HG03097 (cell line): ENCODE measurements around the gene HOXA1.

Source experiments
- ATAC-seq: cut with Tn5 transposase; IDR thresholded peaks from one replicate; pipeline ENCODE4 v1.9.1; 2021; ENCODE audit not compliant: unreplicated experiment, low FRiP score

HOXA1 gene

DNA sequence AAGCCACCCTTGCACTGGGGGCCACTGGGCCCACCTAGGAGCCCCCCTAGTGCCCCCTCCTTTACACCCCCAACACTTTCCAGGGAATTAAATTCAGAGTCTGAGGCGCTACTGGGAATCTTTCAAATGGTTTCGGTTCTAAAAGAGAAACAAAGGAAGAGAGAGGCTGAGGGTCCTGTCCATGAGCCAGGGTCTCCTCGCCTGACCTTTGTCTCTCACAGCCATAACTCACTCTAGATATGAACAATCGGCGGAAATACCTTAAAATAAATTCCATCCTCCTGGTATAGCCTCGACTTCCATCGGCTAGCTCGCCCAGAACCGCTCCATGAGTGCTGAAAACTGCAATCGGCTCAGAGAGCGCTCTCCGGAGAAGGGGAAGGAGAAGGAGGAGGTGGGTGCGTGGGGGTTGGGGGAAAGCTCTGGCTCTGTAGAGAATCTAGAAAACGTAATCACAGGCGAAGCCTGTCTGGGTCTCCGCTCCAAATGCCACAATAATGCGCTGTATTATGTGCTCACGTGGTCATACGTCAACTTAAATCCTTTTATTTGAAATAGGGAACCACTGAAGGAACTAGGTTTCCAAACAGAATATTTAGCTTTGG is 22.2 kb upstream of the HOXA1 start:
- ATAC-seq = no peak

DNA sequence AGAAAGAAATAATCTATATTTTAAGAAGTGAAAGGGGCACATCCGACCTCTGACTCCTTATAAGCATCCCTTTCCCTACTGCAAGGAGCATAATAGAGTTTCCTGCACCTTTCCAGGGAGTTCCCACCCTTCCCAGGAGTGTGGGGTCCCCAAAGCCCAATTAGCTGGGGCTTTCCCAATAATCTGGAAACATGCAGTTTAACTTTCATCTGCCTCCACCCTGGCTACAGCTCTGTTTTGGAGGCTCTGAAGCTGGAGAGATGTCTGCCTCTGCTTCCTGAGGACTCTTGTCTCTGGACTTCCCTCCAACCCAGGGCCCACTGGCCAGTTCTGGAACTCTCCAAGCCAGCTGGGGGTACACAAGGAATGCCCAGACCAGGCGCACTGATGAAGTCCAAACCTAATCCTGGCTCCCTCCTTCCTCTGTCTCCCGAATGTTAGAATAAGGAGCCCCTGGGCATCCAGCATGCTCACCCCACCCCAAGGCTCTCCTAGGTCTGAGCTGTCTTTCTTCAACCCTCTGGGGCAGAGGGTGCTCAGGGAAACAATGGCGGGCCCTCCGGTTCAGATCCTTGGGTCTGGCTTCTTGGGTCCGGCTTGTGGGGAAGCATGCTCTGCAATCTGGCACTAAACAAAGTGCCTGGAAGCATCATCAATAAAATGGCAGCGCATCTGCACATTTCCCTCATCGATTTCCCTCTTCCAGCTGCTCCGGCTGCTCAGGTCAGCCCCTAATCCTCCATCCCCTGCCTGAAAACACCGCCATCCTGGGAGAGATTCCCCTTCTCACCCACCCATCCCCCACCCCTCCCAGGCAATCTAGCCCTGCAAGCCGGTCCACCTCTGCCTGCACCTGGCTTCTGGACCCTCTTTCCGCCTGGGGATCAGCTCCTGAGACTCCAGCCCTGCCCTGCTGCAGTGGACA is 21.4 kb upstream of the HOXA1 start:
- no peak for ATAC-seq

- no peak for ATAC-seq
Measured at GRCh38 chr7:27116031-27116961, 20.5 kb upstream of the HOXA1 start.

GRCh38 chr7:27115221-27116026 is 19.6 kb upstream of the HOXA1 start:
- no peak for ATAC-seq

DNA sequence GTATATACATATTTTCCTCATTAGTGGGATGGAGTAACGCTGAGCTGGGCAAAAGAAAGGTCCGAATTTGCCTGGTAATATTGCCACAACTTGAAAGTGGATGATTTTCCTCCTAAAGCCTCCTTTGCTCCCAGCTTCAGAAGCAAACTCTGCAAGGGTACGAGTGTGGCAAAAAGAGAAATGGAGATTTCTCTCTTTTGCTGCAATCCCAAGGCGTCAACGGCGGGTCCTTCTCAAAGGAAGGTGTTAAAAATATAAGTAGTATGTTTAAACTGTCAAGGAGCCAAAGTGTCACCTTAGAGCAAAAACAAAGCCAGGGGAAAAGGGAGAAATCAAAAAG is 19.1 kb upstream of the HOXA1 start:
- ATAC-seq = no peak

DNA sequence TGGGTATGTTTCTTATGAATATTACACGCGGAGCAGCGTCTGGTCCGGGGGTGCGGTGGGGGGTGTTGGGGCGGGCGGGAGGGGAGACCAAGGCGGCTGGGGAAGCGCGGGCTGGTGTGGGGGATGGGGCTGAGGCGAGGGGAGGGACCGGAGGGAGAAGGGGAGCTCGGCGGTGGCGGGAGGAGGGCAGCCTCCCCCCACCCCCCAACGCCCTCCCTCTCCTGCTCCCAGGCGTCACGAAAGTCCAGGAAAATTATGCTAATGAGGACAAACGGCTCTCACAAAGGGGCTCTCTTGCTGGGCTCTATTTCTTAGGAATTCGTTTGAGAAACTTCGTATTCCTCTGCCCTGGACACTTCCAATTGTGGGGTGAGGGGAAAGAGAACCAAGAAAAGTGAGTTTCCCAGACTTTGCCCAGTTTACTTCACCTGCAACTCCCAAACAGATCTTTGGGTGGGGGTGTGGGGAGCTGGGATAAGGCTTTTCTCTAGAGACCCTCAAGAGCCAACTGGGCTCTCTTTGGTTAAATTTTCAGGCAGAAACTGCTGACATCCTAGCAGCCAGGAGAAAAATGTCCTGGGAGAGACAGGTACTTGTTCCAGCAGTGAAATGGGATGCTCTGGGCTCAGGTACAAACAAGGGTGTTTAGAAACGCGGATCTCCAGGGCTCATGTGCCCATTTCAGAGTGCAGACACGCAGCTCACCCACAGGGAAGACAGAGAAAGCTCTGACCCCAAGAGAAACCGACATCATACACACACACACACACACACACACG is 18.4 kb upstream of the HOXA1 start:
- no peak for ATAC-seq

DNA sequence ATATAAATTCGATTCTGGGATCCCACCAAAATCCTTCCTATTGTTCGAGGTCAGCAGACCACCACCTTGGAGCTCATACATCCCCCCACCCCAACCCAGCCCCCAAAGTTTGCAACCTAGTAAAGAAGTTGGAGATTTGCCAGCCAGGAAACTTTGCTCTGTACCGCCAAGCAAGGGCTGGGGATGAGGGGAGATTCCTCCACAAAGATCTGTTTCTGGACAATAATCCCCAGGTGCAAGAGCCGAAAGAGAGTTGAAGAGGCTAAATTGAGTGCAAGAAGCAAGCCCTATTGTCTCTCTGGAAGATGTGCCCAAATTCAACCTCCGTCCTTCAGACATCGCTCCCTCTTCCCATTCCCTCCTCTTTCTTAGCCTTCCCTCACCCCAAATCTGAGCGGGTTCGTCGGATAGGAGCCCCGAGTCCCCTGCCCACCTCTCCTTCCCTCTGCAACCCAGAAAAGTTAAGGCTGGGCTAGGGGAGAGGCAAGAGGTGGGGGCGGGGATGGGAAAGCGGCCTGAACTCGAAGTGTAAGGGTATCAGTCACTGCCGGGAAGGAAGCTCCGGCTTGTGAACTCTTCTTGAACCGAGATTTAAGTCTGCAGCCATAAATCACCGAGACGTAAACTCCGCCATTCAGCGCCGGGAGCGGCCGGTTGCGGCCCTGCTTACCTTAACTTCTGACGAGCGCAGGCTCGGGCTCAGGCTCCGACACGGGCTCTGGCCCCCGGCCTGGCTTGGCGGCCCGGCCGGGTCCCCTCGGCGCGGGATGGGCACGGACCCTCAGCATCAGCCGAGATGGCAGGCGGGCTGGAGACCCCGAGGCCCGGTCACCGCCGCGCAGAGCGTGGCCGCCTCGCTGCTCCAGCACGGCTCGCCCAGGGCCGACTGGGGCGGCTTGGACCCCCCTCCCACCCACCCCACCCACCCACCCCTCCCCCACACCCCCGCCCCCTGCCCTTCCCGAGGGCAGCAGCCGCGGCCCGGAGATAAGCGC is 17.5 kb upstream of the HOXA1 start:
- ATAC-seq = no peak

- ATAC-seq = no peak
Measured at GRCh38 chr7:27112361-27112760, 16.6 kb upstream of the HOXA1 start.

DNA sequence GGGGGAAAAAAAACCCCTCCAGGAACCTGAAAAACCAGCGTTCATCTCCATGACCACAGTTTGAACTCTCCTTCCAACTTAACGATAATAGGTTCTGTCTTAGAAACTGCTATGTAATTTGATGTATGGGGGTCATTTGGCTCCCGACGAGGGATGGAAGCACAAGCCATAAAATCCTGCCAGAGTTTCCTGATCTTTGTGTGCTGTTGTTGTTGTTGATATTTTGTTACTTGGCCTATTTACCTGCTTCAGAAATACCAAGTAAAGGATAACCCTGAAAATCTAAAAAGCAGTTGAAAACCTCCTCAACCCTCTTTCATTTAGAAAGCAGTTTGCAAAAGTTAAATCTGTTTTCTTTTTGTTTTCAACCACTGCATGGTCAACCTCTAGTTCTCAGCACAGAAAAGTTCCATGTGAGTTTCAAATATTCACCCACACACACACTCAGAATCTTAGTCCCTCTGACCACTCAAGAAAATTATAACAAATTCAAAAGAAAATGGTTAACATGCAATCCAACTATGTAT is 16.0 kb upstream of the HOXA1 start:
- ATAC-seq = no peak

GRCh38 chr7:27111042-27111750 is 15.4 kb upstream of the HOXA1 start:
- ATAC-seq = no peak

DNA sequence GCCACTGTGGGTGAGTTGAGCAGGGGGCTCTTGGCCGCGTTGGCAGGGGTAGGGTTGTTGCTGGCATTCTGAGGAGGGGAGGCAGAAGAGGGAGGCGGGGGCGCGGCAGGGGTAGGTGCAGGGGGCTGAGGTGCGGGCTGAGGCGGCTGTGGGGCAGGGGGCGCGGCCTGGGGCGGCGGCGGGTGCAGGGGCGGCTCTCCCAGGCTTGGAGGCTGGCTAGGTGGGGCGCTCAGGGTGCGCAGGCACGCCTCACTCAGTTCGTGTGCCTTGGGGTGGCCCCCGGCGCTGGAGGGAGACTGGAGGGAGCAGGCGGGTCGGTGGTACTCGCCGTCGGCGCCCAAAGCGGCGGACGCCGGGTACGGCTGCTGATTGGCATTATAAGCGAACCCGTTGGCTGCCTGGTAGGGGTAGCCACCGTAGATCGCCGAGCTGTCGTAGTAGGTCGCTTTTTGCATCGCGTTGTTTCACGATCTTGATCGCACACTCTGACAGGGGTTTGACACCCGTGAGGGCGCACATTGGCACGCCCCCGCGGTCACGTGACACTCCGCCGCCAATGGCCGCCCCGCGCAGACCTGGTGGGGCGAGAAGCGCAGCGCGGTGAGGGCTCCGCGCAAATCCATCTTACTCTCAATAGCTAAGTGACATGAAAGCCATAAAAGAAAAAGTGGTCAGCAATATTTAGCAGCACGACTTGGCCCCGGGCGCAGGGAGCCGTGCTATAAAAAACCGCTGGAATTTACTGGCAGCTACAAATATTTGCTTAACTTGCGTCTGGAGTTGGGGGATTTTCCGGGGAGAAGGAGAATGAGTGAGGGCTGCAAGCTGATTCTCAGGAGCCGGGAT is 14.6 kb upstream of the HOXA1 start:
- no peak for ATAC-seq

GRCh38 chr7:27109466-27110185 is 13.8 kb upstream of the HOXA1 start:
- ATAC-seq = no peak

GRCh38 chr7:27108390-27109127 is 12.8 kb upstream of the HOXA1 start:
- ATAC-seq = no peak

DNA sequence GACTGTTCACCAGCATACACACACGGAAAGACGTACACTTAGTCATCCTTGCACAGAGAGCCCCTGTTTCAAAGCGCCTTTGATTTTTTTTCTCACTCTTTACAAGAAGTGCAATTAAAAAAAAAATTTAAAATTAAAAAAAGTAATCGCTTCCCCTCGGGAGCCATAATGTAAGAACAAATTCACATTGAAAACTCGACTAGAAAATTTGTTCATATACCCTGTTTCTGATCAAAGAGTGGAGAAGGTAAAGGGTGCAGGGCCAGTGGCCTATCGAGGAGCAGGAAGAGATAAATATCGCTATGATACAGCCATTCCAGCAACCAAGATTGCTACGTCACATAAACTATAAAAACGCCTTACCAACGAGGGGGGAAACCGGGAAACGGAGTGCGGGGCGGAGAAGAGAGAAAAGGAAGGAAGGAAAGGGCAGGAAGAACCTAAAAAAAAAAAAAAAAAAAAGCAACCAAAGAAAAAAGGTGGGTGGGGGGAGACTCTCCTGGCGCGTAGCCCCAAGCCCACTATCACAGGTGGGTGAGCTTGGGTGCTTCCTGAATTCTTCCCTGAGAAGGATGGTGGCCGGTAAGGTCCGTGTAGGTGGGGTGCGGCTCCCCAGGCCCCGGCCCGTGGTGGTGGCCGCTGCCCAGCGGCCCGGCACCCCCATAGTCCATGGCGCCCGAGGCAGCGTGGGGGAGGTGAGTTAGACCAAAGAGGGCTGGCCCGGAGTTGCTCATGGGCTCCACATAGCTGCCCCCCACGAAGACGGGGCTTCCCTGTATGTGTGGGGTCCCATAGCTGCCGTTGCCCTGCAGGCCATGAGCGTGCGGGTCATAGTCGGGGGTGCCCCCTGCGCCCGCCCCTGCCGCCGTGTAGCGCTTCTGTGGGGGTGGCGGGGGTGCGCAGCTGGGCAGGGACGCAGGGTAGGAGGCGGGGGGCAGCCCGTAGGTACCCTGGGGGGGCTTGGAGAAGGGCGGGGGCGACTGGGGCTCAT is 11.9 kb upstream of the HOXA1 start:
- ATAC-seq = no peak
